Sigmoid colon (tissue), 7 donors: ENCODE data around the gene CDCA5. TPM values are rescaled to one million over a fixed set of nuclear protein-coding genes. Genes with fewer than 3 reads are reported as not detected.

ENCODE experiments used
- DNase-seq: peaks from one replicate; pipeline ENCODE4 v3.0.0-alpha.2; 2019
- H3K27ac ChIP-seq, 4 donors: fragments of 200-600 bp; sonication (generic); one replicate each; pipeline ENCODE4 v1.5.1; 2016 to 2019; ENCODE audit warnings: mild to moderate bottlenecking in 1 of 4
- H3K27me3 ChIP-seq, 3 donors: fragments of 200-600 bp; sonication (generic); one replicate each; pipeline ENCODE4 v1.5.1; 2019; ENCODE audit warnings: mild to moderate bottlenecking in 1 of 3
- H3K36me3 ChIP-seq, 4 donors: fragments of 200-600 bp; sonication (generic); one replicate each; pipeline ENCODE4 v1.5.1; 2016 to 2019
- H3K4me1 ChIP-seq, 4 donors: fragments of 200-600 bp; sonication (generic); one replicate each; pipeline ENCODE4 v1.5.1; 2017 to 2019
- H3K4me3 ChIP-seq, 4 donors: fragments of 200-600 bp; sonication (generic); one replicate each; pipeline ENCODE4 v1.5.1; 2017 to 2019; ENCODE audit warnings: mild to moderate bottlenecking in 2 of 4, moderate library complexity in 1 of 4
- H3K9me3 ChIP-seq, 4 donors: fragments of 200-600 bp in 3 of 4; sonication (generic) in 3 of 4; one replicate each; pipeline versions ENCODE4 v1.5.1 to v1.6.1; 2013 to 2019
- CTCF ChIP-seq, 4 experiments: fragments of 450-650 bp in 3 of 4; fragments of 200-600 bp in 1 of 4; IDR thresholded peaks; one replicate each; pipeline ENCODE4 v1.5.1; 2016 to 2019; ENCODE audit warnings: antibody characterized with exemption in 4 of 4, mild to moderate bottlenecking in 3 of 4, moderate library complexity in 2 of 4
- EP300 ChIP-seq, 4 donors: sonication (generic); formaldehyde crosslinking; IDR thresholded peaks; one replicate each; pipeline ENCODE4 v1.6.1; 2017; ENCODE audit warnings: antibody characterized with exemption in 4 of 4
- POLR2A ChIP-seq, 2 donors: fragments of 450-650 bp; IDR thresholded peaks; one replicate each; pipeline ENCODE4 v1.6.1; 2016; ENCODE audit warnings: antibody characterized with exemption in 2 of 2, mild to moderate bottlenecking in 2 of 2, moderate library complexity in 2 of 2
- POLR2AphosphoS5 ChIP-seq, 4 donors: sonication (generic); formaldehyde crosslinking; IDR thresholded peaks; one replicate each; pipeline ENCODE4 v1.6.1; 2017; ENCODE audit warnings: antibody characterized with exemption in 4 of 4
- WGBS, 2 donors: extraction: QIAGEN DNeasy Blood & Tissue Kit; methylation state at CpG; one replicate each; pipeline ENCODE4 v1.1.7; 2013; 5-methylcytosine and 5-hydroxymethylcytosine counted together
- intact Hi-C: fragments of 100-400 bp; cut with DNase I; formaldehyde crosslinking; loops from one replicate; pipeline ENCODE4 v1.15.1; 2023
- polyA plus RNA-seq, 3 donors: library from polyadenylated mRNA; stranded (reverse); fragments of 200-250 nt; gene quantifications; one replicate each; pipeline ENCODE4 v1.2.3, GENCODE V29; 2013
- total RNA-seq, 4 donors: library from RNA; depleted of rRNA; stranded (reverse); fragments of >200 nt; gene quantifications; one replicate each; pipeline ENCODE4 v1.1.0, GENCODE V29; 2016
- donor health status: healthy with polysubstance abuse.
- donor health status: Bipolar disorder and iron deficiency.
- donor health status: healthy.

Gene CDCA5
- total and polyA plus RNA-seq, 7 donors = 0.33 to 21.5 (median 4.6) TPM; not detected in 1

- TF ChIP-seq CTCF (IDR thresholded peaks at IDR 0.05) = no peak
- no peak for TF ChIP-seq EP300 (IDR thresholded peaks at IDR 0.05)
- no peak for TF ChIP-seq POLR2A (IDR thresholded peaks at IDR 0.05)
- no peak for TF ChIP-seq POLR2AphosphoS5 (IDR thresholded peaks at IDR 0.05)
- Histone ChIP-seq H3K9me3 (no peaks in the 10 kb centered on the region), H3K4me3 (no peak overlapping the region), H3K36me3 (no peaks in the 10 kb centered on the region), H3K27me3 (no peaks in the 10 kb centered on the region), H3K4me1 (peaks cover 0 to 10% (median 0%) of the 10 kb centered on the region in 4 donors), H3K27ac (peak overlapping the region in 3 of 4 donors; percentile 30 to 48 (median 31))
- WGBS, 2 donors = 81 to 85% methylated on average over 4 of the region's 4 CpGs
- intact Hi-C loops = no loop called here
- no peak for DNase-seq
These were observed 6.4 kb downstream of the CDCA5 start for GRCh38 chr11:65077451-65077850.

- Histone ChIP-seq H3K4me1 (peaks cover 0 to 4% (median 0%) of the 10 kb centered on the region in 4 donors), H3K36me3 (no peaks in the 10 kb centered on the region), H3K9me3 (no peaks in the 10 kb centered on the region), H3K27me3 (no peaks in the 10 kb centered on the region), H3K27ac (no peak overlapping the region), H3K4me3 (no peak overlapping the region)
- intact Hi-C loops = no loop called here
- 26 to 70% methylated on average over 1 of the region's 1 CpG for WGBS, 2 donors
- TF ChIP-seq CTCF (IDR thresholded peaks at IDR 0.05) = no peak
- no peak for TF ChIP-seq EP300 (IDR thresholded peaks at IDR 0.05)
- no peak for TF ChIP-seq POLR2A (IDR thresholded peaks at IDR 0.05)
- no peak for TF ChIP-seq POLR2AphosphoS5 (IDR thresholded peaks at IDR 0.05)
- DNase-seq = no peak
These were observed 11.2 kb downstream of the CDCA5 start for GRCh38 chr11:65072631-65072966.

GRCh38 chr11:65071907-65072630 lies 11.8 kb downstream of the CDCA5 start:
- Histone ChIP-seq H3K36me3 (no peaks in the 10 kb centered on the region), H3K27me3 (no peaks in the 10 kb centered on the region), H3K9me3 (no peaks in the 10 kb centered on the region), H3K4me3 (no peak overlapping the region), H3K4me1 (no peaks in the 10 kb centered on the region), H3K27ac (no peak overlapping the region)
- WGBS, 2 donors = 62 to 74% methylated on average over 4 of the region's 4 CpGs
- no peak for DNase-seq
- intact Hi-C loops = no loop called here
- TF ChIP-seq CTCF (IDR thresholded peaks at IDR 0.05) = no peak
- TF ChIP-seq POLR2A (IDR thresholded peaks at IDR 0.05) = no peak
- TF ChIP-seq POLR2AphosphoS5 (IDR thresholded peaks at IDR 0.05) = no peak
- no peak for TF ChIP-seq EP300 (IDR thresholded peaks at IDR 0.05)

- DNase-seq = no peak
- H3K27ac ChIP-seq = no peak overlapping the region
- intact Hi-C loops = no loop called here
- H3K4me1 ChIP-seq = no peaks in the 10 kb centered on the region
- H3K27me3 ChIP-seq = no peaks in the 10 kb centered on the region
- no peak for TF ChIP-seq POLR2A (IDR thresholded peaks at IDR 0.05)
- no peak for TF ChIP-seq CTCF (IDR thresholded peaks at IDR 0.05)
- TF ChIP-seq POLR2AphosphoS5 (IDR thresholded peaks at IDR 0.05) = no peak
- no peak for TF ChIP-seq EP300 (IDR thresholded peaks at IDR 0.05)
- no peaks in the 10 kb centered on the region for H3K9me3 ChIP-seq
- 44 to 46% methylated on average over 9 of the region's 9 CpGs for WGBS, 2 donors
- H3K36me3 ChIP-seq = no peaks in the 10 kb centered on the region
- H3K4me3 ChIP-seq = no peak overlapping the region
These were observed 14.6 kb downstream of the CDCA5 start for GRCh38 chr11:65069217-65069616.

- 87 to 89% methylated on average over 10 of the region's 10 CpGs for WGBS, 2 donors
- H3K4me1 ChIP-seq = no peaks in the 10 kb centered on the region
- H3K9me3 ChIP-seq = no peaks in the 10 kb centered on the region
- no peak for TF ChIP-seq EP300 (IDR thresholded peaks at IDR 0.05)
- no peak for TF ChIP-seq POLR2A (IDR thresholded peaks at IDR 0.05)
- TF ChIP-seq CTCF (IDR thresholded peaks at IDR 0.05) = no peak
- no peak for TF ChIP-seq POLR2AphosphoS5 (IDR thresholded peaks at IDR 0.05)
- no peak overlapping the region for H3K4me3 ChIP-seq
- no peaks in the 10 kb centered on the region for H3K27me3 ChIP-seq
- H3K36me3 ChIP-seq = no peaks in the 10 kb centered on the region
- intact Hi-C loops = no loop called here
- no peak for DNase-seq
- H3K27ac ChIP-seq = no peak overlapping the region
These were observed 16.4 kb downstream of the CDCA5 start for GRCh38 chr11:65067446-65067845.
